ENCODE measurements around the gene ZNF532. TPM values are rescaled to one million over a fixed set of nuclear protein-coding genes. Genes with fewer than 3 reads are reported as not detected.

ZNF532 gene
- total RNA-seq, 1 experiment from 2014 or later = 21.1 TPM

DNA sequence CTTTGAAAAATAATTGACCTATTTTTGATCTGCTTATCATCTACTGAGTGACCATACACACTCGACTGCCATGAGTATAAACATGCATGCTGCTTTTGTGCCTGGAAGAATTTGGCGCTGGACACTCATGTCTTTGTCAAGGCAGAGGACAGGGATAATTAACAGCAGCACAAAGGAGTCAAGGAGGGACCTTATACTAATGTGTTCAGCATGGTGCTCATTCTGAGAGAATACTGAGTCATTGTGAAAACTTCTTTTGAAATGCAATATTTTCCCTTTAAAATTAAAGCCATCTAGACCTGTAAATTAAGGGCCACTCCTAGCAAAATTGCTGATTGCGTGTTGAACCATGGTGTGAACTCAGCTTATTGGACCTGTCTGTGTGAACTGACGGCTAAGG, 116.3 kb downstream of the ZNF532 start:
- Histone ChIP-seq H3K4me1 (replicated peaks; ENCODE audit: insufficient read depth) (no peaks in the 10 kb centered on the region), H3K79me2 (ENCODE audit: low read depth) (no peaks in the 10 kb centered on the region), H3K36me3 (ENCODE audit: low read depth) (no peaks in the 10 kb centered on the region), H4K20me1 (ENCODE audit: insufficient read depth) (no peaks in the 10 kb centered on the region), H2AFZ (no peak overlapping the region), H3K4me3 (no peak overlapping the region), H3K9me3 (ENCODE audit: insufficient read depth, low read depth) (no peaks in the 10 kb centered on the region), H3K27ac (no peak overlapping the region), H3K9me2 (ENCODE audit: insufficient read depth) (no peaks in the 10 kb centered on the region), H3F3A (ENCODE audit: insufficient read depth, low read depth) (no peaks in the 10 kb centered on the region), H3K27me3 (ENCODE audit: insufficient read depth, low read depth) (no peaks in the 10 kb centered on the region), H3K4me2 (no peak overlapping the region)
- ChIA-PET POLR2A (ENCODE audit: unreplicated experiment) (no interaction called here), CTCF (no interaction called here)
- DNase-seq = no peak
- intact Hi-C loops (cut with micrococcal nuclease; ENCODE audit: unreplicated experiment) = no loop called here
- TF ChIP-seq EZH2 (IDR thresholded peaks at IDR 0.05; ENCODE audit: low read depth) = no peak
- TF ChIP-seq, protein P1, sequence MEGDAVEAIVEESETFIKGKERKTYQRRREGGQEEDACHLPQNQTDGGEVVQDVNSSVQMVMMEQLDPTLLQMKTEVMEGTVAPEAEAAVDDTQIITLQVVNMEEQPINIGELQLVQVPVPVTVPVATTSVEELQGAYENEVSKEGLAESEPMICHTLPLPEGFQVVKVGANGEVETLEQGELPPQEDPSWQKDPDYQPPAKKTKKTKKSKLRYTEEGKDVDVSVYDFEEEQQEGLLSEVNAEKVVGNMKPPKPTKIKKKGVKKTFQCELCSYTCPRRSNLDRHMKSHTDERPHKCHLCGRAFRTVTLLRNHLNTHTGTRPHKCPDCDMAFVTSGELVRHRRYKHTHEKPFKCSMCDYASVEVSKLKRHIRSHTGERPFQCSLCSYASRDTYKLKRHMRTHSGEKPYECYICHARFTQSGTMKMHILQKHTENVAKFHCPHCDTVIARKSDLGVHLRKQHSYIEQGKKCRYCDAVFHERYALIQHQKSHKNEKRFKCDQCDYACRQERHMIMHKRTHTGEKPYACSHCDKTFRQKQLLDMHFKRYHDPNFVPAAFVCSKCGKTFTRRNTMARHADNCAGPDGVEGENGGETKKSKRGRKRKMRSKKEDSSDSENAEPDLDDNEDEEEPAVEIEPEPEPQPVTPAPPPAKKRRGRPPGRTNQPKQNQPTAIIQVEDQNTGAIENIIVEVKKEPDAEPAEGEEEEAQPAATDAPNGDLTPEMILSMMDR (conservative IDR thresholded peaks at IDR 0.05) = no peak
- no TSS peak for BruUV-seq (replicated peaks)

DNA sequence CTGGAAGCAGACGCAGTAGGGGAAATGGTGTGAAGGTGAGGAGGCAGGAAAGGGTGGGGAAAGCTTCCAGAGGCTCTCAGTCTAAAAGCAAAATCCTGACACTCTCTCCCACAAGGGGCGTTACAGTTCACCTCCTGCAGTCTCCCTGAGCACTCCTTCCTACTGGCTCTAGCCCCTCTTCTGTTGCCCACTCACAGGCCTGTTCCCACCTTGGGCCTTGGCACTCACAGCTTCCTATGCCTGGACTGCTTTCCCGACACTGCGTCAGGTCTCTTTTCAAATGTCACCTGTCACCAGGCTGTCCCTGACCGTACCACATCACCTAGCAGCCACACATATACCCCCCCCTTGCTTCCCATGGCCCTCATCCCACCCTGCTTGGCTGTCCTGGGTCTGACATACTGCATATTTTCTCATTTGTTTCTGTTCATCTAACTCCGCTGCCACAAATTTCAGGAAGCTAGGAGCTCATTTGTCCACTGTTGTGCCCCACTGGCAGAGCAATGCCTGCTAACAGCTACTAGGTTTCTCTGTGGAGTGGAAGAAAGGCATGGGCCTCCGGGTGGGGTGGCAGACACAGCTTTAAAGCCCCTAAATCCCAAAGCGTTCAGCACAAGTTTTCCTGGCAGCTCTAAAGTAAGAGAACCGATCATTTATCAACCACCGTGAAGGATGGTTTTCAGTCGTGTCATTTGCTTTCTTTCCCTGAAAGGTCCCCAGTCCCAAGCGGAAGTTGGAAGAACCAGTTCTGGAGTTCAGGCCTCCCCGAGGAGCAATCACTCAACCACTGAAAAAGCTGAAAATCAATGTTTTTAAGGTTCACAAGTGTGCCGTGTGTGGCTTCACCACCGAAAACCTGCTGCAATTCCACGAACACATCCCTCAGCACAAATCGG, 118.8 kb downstream of the ZNF532 start:
- H3K9me2 ChIP-seq (ENCODE audit: insufficient read depth) = no peaks in the 10 kb centered on the region
- no peak overlapping the region for H3K4me3 ChIP-seq
- ChIA-PET CTCF (no interaction called here), POLR2A (ENCODE audit: unreplicated experiment) (no interaction called here)
- H4K20me1 ChIP-seq (ENCODE audit: insufficient read depth) = no peaks in the 10 kb centered on the region
- H3K36me3 ChIP-seq (ENCODE audit: low read depth) = no peaks in the 10 kb centered on the region
- DNase-seq = no peak
- BruUV-seq (replicated peaks) = no TSS peak
- no peaks in the 10 kb centered on the region for H3K79me2 ChIP-seq (ENCODE audit: low read depth)
- no peak overlapping the region for H3K4me2 ChIP-seq
- intact Hi-C loops (cut with micrococcal nuclease; ENCODE audit: unreplicated experiment) = no loop called here
- no peaks in the 10 kb centered on the region for H3K27me3 ChIP-seq (ENCODE audit: insufficient read depth, low read depth)
- H3K27ac ChIP-seq = no peak overlapping the region
- TF ChIP-seq, protein P1 (conservative IDR thresholded peaks at IDR 0.05) = no peak
- no peak for TF ChIP-seq EZH2 (IDR thresholded peaks at IDR 0.05; ENCODE audit: low read depth)
- no peaks in the 10 kb centered on the region for H3K9me3 ChIP-seq (ENCODE audit: insufficient read depth, low read depth)
- no peaks in the 10 kb centered on the region for H3F3A ChIP-seq (ENCODE audit: insufficient read depth, low read depth)
- no peaks in the 10 kb centered on the region for H3K4me1 ChIP-seq (replicated peaks; ENCODE audit: insufficient read depth)
- H2AFZ ChIP-seq = no peak overlapping the region

DNA sequence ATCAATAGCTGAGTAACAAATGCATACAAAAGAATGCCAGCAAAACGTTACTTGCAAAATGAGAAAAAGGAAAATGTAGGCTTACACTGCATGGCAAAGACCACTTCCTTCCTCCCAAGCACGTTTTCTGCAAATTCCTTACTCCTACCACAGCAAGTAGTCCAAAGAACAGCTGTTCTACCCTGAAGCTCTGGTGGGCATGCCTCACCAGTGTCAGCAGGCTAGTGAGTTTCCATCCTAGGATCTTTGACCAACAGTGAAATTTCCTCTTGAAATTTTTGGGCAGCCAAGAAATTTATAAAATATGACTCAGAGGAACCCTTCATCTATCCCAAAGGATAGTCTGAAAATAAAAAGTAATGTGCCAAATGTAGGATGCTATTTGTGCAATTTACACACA, 123.9 kb downstream of the ZNF532 start:
- H3F3A ChIP-seq (ENCODE audit: insufficient read depth, low read depth) = no peaks in the 10 kb centered on the region
- BruUV-seq (replicated peaks) = no TSS peak
- CTCF ChIA-PET = no interaction called here

More for the DNA sequence above, 123.9 kb downstream of the ZNF532 start:
- TF ChIP-seq, protein P1 (conservative IDR thresholded peaks at IDR 0.05) = no peak
- no peak for TF ChIP-seq EZH2 (IDR thresholded peaks at IDR 0.05; ENCODE audit: low read depth)
- 0 out of 2 replicates have a peak, but pooled peaks cover 7% of the 10 kb centered on the region for H3K4me1 ChIP-seq (replicated peaks; ENCODE audit: insufficient read depth)
- H3K4me2 ChIP-seq = no peak overlapping the region
- no peak overlapping the region for H3K27ac ChIP-seq
- H3K9me3 ChIP-seq (ENCODE audit: insufficient read depth, low read depth) = 0 out of 2 replicates have a peak, but pooled peaks cover 10% of the 10 kb centered on the region
- POLR2A ChIA-PET (ENCODE audit: unreplicated experiment) = no interaction called here
- no peaks in the 10 kb centered on the region for H3K27me3 ChIP-seq (ENCODE audit: insufficient read depth, low read depth)
- no peak for DNase-seq
- no peak overlapping the region for H2AFZ ChIP-seq
- no peaks in the 10 kb centered on the region for H3K9me2 ChIP-seq (ENCODE audit: insufficient read depth)
- no peaks in the 10 kb centered on the region for H3K36me3 ChIP-seq (ENCODE audit: low read depth)
- H4K20me1 ChIP-seq (ENCODE audit: insufficient read depth) = no peaks in the 10 kb centered on the region
- no peaks in the 10 kb centered on the region for H3K79me2 ChIP-seq (ENCODE audit: low read depth)
- intact Hi-C loops (cut with micrococcal nuclease; ENCODE audit: unreplicated experiment) = no loop called here
- H3K4me3 ChIP-seq = no peak overlapping the region
